Ovary (tissue), 9 donors: ENCODE data around the gene IL10RA. TPM values are rescaled to one million over a fixed set of nuclear protein-coding genes. Genes with fewer than 3 reads are reported as not detected.
"Not testable (repeated sequence)": the region's sequence is repeated elsewhere in the genome, so short reads cannot be mapped to it uniquely, and the experiment has no call there.

Experiments
- DNase-seq, 5 donors: peaks; one replicate each; pipeline ENCODE4 v3.0.0-alpha.2; 2019 to 2020
- H3K27ac ChIP-seq, 2 donors: fragments of 200-600 bp; one replicate each; pipeline versions ENCODE4 v1.5.1 to v1.8.0; 2019 to 2022
- H3K27me3 ChIP-seq: fragments of 200-600 bp; one replicate; pipeline ENCODE4 v1.8.0; 2022
- H3K36me3 ChIP-seq: fragments of 200-600 bp; sonication (generic); one replicate; pipeline ENCODE4 v1.5.1; 2019
- H3K4me1 ChIP-seq: one replicate; pipeline ENCODE4 v1.8.1; 2013; ENCODE audit warnings: mild to moderate bottlenecking, moderate library complexity; ENCODE audit not compliant: insufficient read depth
- H3K4me3 ChIP-seq: fragments of 200-600 bp; sonication (generic); one replicate; pipeline ENCODE4 v1.5.1; 2017
- H3K9me3 ChIP-seq, 2 donors: fragments of 200-600 bp in 1 of 2; sonication (generic) in 1 of 2; one replicate each; pipeline versions ENCODE4 v1.5.1 to v1.8.1; 2013 to 2019; ENCODE audit warnings: mild to moderate bottlenecking in 1 of 2, moderate library complexity in 1 of 2
- EP300 ChIP-seq: sonication (generic); formaldehyde crosslinking; IDR thresholded peaks from one replicate; pipeline ENCODE4 v1.6.1; 2017; ENCODE audit warnings: antibody characterized with exemption
- POLR2A ChIP-seq: fragments of 450-650 bp; IDR thresholded peaks from one replicate; pipeline ENCODE4 v1.6.1; 2017; ENCODE audit warnings: antibody characterized with exemption, mild to moderate bottlenecking, moderate library complexity
- WGBS, 3 donors: extraction: QIAGEN DNeasy Blood & Tissue Kit in 1 of 3; methylation state at CpG; one replicate each; pipeline versions ENCODE4 v1.1.5 to v1.1.7; 2013 to 2017; 5-methylcytosine and 5-hydroxymethylcytosine counted together
- intact Hi-C, 4 donors: fragments of 100-400 bp; cut with DNase I; formaldehyde crosslinking; loops; one replicate each; pipeline versions ENCODE4 v1.11.0 to v1.15.1; 2022 to 2023
- polyA plus RNA-seq, 2 donors: library from polyadenylated mRNA; stranded (reverse); fragments of 200-250 nt in 1 of 2; fragments of 350-450 nt in 1 of 2; fragmentation: Illumina TruSeq in 1 of 2; extraction: RNeasy Lipid Tissue Mini Kit (QIAGEN cat#74804) in 1 of 2; gene quantifications; one replicate each; pipeline ENCODE4 v1.2.3, GENCODE V29; 2013 to 2014
- total RNA-seq, 7 donors: library from RNA; depleted of rRNA in 2 of 7; stranded (reverse); fragments of >200 nt in 2 of 7; fragmentation: NEBNext Ultra II Directional in 3 of 7; extraction: Animal tissue kit (Norgen Biotek cat#: 25700) in 3 of 7; gene quantifications; one replicate each; pipeline versions ENCODE4 v1.1.0 to v1.2.4, GENCODE V29; 2016 to 2023
- TF ChIP-seq, protein P1 (sequence below), 3 donors: fragments of 450-650 bp in 2 of 3; fragments of 200-600 bp in 1 of 3; IDR thresholded peaks; one replicate each; pipeline versions ENCODE4 v1.5.1 to v1.8.0; 2016 to 2022; ENCODE audit warnings: antibody characterized with exemption in 3 of 3, mild to moderate bottlenecking in 1 of 3
- donor health status: DM: no; HTN: no; CAD: no; lungs with moderate emphysema.
- donor health status: DM: no; HTN: no; CAD: no.
- donor health status: Bipolar disorder and iron deficiency.
- donor health status: DM: yes; HTN: yes; CAD: no.
- donor health status: DM: no; HTN: no; CAD: no.
- donor health status: DM: yes; HTN: yes; CAD: no.

IL10RA gene
- total and polyA plus RNA-seq, 9 donors: 2.0 to 14.1 (median 6.7) TPM

DNA sequence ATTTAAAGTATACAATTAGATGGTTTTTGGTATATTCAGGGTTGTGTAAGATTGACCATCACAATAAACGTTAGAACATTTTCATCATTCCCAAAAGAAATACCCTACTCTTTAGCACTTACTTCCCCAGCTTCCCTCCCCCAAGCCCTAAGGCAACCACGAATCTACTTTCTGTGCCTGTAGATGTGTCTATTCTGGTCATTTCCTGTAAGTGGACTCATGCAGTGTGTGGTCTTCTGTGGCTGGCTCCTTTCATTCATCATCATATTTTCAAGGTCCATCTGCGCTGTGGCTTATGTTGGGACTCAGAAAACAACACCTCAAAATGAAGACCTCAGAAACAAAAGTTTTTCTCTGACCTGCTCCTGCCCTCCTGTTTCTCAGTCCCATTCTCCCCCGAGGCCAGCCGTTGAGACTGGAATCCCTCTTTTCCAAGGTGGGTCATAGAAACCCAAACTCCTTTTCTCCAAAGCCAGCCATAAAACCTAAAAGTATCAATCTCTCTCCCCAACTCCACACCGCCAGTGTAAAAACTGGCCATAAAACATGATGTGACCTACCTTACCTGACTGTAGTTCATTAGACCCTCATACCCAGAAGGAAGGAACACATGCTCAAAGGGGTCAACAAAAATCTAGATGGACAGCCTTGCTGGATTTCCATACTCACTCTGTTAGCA lies 44.1 kb upstream of the IL10RA start:
- TF ChIP-seq POLR2A (no peak), EP300 (no peak)
- TF ChIP-seq, protein P1, sequence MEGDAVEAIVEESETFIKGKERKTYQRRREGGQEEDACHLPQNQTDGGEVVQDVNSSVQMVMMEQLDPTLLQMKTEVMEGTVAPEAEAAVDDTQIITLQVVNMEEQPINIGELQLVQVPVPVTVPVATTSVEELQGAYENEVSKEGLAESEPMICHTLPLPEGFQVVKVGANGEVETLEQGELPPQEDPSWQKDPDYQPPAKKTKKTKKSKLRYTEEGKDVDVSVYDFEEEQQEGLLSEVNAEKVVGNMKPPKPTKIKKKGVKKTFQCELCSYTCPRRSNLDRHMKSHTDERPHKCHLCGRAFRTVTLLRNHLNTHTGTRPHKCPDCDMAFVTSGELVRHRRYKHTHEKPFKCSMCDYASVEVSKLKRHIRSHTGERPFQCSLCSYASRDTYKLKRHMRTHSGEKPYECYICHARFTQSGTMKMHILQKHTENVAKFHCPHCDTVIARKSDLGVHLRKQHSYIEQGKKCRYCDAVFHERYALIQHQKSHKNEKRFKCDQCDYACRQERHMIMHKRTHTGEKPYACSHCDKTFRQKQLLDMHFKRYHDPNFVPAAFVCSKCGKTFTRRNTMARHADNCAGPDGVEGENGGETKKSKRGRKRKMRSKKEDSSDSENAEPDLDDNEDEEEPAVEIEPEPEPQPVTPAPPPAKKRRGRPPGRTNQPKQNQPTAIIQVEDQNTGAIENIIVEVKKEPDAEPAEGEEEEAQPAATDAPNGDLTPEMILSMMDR (IDR thresholded peaks at IDR 0.05): no peak
- Histone ChIP-seq H3K4me1 (peaks cover 8% of the 10 kb centered on the region), H3K27me3 (no peaks in the 10 kb centered on the region), H3K36me3 (no peaks in the 10 kb centered on the region), H3K27ac (no peak overlapping the region), H3K4me3 (no peak overlapping the region), H3K9me3 (no peaks in the 10 kb centered on the region)
- DNase-seq: no peak
- WGBS, 3 donors: 86 to 91% (median 88%) methylated on average over 6 of the region's 6 CpGs
- intact Hi-C loops: loop anchor here in 2 of 4 donors (10.0 kb wide), 2 partner anchors 507 to 517 kb away; no protein-coding TSS in a partner anchor

DNA sequence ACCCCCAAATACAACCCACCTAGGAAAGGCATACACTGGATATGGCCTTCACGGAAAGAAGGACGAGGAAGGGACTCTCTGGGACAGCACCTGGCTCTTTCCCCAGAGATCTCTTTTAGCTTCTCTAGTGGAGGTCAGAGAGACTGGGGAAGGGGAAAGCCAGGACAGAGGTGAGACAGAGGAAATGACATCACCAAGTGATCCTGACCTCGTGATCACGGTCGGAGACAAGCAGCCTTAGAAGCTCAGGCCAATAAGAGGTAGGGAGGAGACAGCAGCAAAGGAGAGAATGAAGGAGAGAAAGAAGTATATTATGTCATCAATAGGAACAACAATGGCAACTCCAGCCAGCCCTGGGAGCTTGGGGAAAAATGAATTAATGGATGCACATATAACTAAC lies 41.6 kb upstream of the IL10RA start:
- Histone ChIP-seq H3K4me1 (peaks cover 2% of the 10 kb centered on the region), H3K36me3 (no peaks in the 10 kb centered on the region), H3K27ac (no peak overlapping the region), H3K4me3 (no peak overlapping the region), H3K9me3 (no peaks in the 10 kb centered on the region), H3K27me3 (no peaks in the 10 kb centered on the region)
- TF ChIP-seq EP300: no peak
- WGBS, 3 donors: 85 to 90% (median 88%) methylated on average over 5 of the region's 5 CpGs
- DNase-seq: no peak
- intact Hi-C loops: loop anchor here in 2 of 4 donors (10.0 kb wide), 2 partner anchors 510 to 520 kb away; no protein-coding TSS in a partner anchor

DNA sequence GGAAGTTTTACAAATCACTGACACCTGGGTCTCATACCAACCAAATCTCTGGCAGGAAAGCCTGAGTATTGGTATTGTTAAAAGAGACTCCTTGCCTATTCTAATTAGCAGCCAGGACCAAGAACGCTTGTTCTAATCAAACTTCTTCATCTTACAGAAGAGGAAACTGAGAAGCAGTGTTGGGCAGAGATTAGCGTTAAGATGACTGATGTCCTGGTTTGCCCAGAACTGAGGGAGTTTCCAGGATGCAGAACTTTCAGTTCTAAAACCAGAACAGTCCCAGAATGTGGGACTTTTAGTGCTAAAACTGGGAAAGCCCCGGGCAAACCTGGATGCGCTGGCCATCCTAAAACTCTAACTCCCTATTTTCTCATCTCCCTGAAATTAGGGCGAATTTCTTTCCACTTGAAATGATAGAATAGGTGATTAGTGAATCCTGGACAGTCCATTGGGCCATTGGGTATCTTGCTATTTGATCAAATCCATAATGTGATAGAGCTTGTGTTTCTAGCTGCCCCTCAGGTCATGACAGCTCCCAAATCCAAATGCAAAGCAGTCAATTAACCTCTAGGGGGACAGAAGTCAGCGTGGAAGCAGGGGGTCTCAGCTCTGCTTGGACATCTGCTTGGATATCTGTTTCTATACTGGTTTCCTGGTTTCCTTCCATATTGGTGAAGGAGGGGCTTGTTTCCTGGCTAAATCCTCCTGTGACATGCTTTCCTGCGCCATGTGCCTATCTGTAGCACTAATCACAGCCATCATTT lies 41.0 kb upstream of the IL10RA start:
- no peak overlapping the region for H3K27ac ChIP-seq
- no peaks in the 10 kb centered on the region for H3K9me3 ChIP-seq
- no peaks in the 10 kb centered on the region for H3K27me3 ChIP-seq
- TF ChIP-seq POLR2A: no peak
- H3K36me3 ChIP-seq: no peaks in the 10 kb centered on the region
- peaks cover 2% of the 10 kb centered on the region for H3K4me1 ChIP-seq
- intact Hi-C loops: loop anchor here in 2 of 4 donors (5.0 to 10.0 kb wide), 4 partner anchors 103 to 520 kb away; no protein-coding TSS in a partner anchor
- WGBS, 3 donors: 52 to 81% (median 70%) methylated on average over 7 of the region's 7 CpGs
- no peak overlapping the region for H3K4me3 ChIP-seq
- no peak for DNase-seq

DNA sequence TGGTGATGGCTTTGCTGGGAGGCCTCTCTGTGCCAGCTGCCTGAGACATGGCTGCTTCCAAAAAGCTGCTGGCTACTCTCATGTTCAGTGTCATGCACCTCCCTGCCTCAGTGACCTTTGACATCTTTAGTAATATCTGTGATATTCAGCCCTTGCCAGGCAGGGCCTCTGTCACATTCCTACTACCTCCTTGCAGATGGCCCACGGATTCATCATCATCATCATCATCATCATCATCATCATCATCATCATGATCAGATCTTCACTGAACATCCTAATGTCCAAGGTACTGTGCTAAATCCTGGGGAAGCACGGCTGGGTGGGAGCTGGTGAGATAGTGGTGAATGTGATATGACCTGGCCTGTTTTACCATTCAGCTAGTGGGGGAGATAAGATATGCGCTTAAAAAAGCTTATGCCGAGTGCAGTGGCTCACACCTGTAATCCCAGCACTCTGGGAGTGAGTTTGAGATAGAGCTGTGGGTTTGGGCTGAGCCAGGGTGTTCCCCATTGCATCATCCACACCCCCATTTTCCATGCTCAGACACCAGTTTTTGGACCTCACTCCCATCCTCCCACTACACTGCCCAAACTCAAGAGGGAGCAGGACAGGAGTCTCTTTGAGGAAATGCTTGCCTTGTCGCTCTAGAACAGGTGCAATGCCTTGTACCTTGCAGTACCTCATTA lies 39.9 kb upstream of the IL10RA start:
- intact Hi-C loops: loop anchor here (2.0 to 10.0 kb wide), 5 partner anchors 103 to 521 kb away; no protein-coding TSS in a partner anchor
- 52 to 61% (median 58%) methylated on average over 5 of the region's 5 CpGs for WGBS, 3 donors
- H3K27me3 ChIP-seq: no peaks in the 10 kb centered on the region
- DNase-seq: no peak
- peaks cover 2% of the 10 kb centered on the region for H3K4me1 ChIP-seq
- H3K9me3 ChIP-seq: no peaks in the 10 kb centered on the region
- H3K4me3 ChIP-seq: no peak overlapping the region
- no peak overlapping the region for H3K27ac ChIP-seq
- H3K36me3 ChIP-seq: no peaks in the 10 kb centered on the region
- no peak for TF ChIP-seq EP300
- TF ChIP-seq, protein P1 (IDR thresholded peaks at IDR 0.05): no peak
- no peak for TF ChIP-seq POLR2A

DNA sequence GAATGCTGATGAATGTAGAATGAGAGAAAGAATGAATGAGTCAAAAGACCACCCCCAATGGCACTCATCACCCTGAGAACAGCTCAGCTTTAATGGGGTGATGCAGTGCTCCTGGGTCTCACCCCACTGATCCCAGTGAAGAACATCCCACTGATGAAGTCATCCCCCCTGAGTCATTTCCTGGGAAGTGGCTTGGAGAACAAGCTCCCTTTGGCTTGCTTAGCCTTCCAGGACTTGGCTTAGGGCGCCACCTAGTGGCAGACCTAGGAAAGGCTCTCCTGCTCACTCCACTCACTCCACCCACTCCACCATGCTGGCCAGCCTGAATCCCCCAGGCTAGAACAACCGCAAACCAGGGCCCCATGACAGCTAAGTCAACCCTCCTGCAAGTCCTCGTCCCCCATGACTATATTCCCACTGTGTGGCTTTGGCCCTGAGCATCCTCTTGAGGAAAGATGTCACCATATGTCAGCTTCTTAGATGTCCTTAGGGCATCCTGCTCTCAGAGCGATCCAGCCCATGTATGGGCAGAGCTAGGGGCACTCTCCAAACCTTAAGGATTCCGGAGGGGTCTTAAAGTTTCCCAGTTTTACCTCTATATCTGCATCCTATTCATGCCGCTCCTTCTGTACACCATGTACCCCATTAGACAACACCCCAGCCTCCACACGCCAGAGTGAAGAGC lies 39.2 kb upstream of the IL10RA start:
- H3K27ac ChIP-seq: no peak overlapping the region
- intact Hi-C loops: loop anchor here (2.0 to 10.0 kb wide), 5 partner anchors 104 to 522 kb away; no protein-coding TSS in a partner anchor
- H3K36me3 ChIP-seq: no peaks in the 10 kb centered on the region
- H3K4me1 ChIP-seq: peaks cover 2% of the 10 kb centered on the region
- WGBS, 3 donors: 38 to 44% (median 42%) methylated on average over 7 of the region's 7 CpGs
- H3K9me3 ChIP-seq: no peaks in the 10 kb centered on the region
- peak; percentile 87 to 94 (median 93) for DNase-seq
- H3K4me3 ChIP-seq: no peak overlapping the region
- H3K27me3 ChIP-seq: no peaks in the 10 kb centered on the region
- TF ChIP-seq, protein P1 (IDR thresholded peaks at IDR 0.05): peak; percentile 91 to 97 (median 94)
- TF ChIP-seq EP300: no peak
- TF ChIP-seq POLR2A: no peak

DNA sequence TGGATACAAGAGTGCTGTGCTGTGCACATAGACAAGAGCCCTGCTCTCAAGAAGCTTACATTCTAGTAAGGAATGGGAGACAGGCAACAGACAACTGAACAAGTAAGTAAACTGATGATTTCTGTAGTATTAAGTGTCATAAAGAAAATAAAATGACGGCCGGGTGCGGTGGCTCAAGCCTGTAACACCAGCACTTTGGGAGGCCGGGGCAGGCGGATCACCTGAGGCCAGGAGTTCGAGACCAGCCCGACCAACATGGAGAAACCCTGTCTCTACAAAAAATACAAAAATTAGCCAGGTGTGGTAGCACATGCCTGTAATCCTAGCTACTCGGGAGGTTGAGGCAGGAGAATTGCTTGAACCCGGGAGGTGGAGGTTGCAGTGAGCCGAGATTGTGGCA lies 38.4 kb upstream of the IL10RA start:
- not testable (repeated sequence) for DNase-seq, H3K4me1 ChIP-seq, H3K27ac ChIP-seq, H3K36me3 ChIP-seq, H3K9me3 ChIP-seq, H3K27me3 ChIP-seq, H3K4me3 ChIP-seq
- WGBS, 3 donors: 72 to 84% (median 81%) methylated on average over 10 of the region's 10 CpGs
- intact Hi-C loops: loop anchor here (2.0 to 10.0 kb wide), 5 partner anchors 105 to 523 kb away; no protein-coding TSS in a partner anchor

DNA sequence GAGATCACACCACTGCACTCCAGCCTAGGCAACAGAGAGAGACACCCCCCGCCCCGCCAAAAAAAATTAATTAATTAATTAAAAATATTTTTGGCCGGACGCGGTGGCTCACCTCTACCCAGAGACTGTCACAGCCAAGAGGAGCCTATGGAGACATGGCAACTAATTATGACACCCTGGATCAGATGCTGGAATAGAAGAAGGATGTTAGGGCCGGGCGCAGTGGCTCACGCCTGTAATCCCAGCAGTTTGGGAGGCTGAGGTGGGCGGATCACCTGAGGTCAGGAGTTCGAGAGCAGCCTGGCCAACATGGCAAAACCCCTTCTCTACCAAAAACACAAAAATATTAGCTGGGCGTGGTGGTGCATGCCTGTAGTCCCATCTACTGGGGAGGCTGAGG lies 37.7 kb upstream of the IL10RA start:
- not testable (repeated sequence) for H3K36me3 ChIP-seq, DNase-seq, H3K4me3 ChIP-seq, H3K27me3 ChIP-seq, H3K27ac ChIP-seq, H3K4me1 ChIP-seq, H3K9me3 ChIP-seq
- intact Hi-C loops: loop anchor here in 2 of 4 donors (5.0 to 10.0 kb wide), 4 partner anchors 106 to 524 kb away; no protein-coding TSS in a partner anchor
- WGBS, 3 donors: 78 to 89% (median 84%) methylated on average over 11 of the region's 11 CpGs
